ENCODE results near the gene FCN2. TPM values are rescaled to one million over a fixed set of nuclear protein-coding genes. Genes with fewer than 3 reads are reported as not detected.
"Not testable (repeated sequence)": the region's sequence is repeated elsewhere in the genome, so short reads cannot be mapped to it uniquely, and the experiment has no call there.

Gene FCN2
- polyA plus RNA-seq, 1 donor (not counting 4 experiments of a cell fraction or from before 2014, with no cell fraction given), result not detected

- dilution Hi-C loops (cut with MboI; ENCODE audit: extremely low pct_ligation_motif_present, low sequenced_read_pairs), result no loop called here
- Histone ChIP-seq H3K4me3 (ENCODE audit: control insufficient read depth in 2 of 3, extremely low read depth in 1 of 3, insufficient read depth in 2 of 3, low read depth in 1 of 3, low read length in 3 of 3) (no peak overlapping the region), H4K20me1 (ENCODE audit: control insufficient read depth, extremely low read depth, insufficient read depth, low read length) (no peaks in the 10 kb centered on the region), H2AFZ (ENCODE audit: control insufficient read depth, low read length) (no peak overlapping the region), H3K4me1 (ENCODE audit: control insufficient read depth, extremely low read depth, insufficient read depth, low read length) (peaks cover 11% of the 10 kb centered on the region), H3K79me2 (ENCODE audit: control insufficient read depth, insufficient read depth, low read length) (no peaks in the 10 kb centered on the region), H3K4me2 (ENCODE audit: control insufficient read depth, extremely low read depth, insufficient read depth, low read depth, low read length) (no peak overlapping the region), H3K9me3 (ENCODE audit: control insufficient read depth, low read depth, low read length) (peaks cover 9% of the 10 kb centered on the region), H3K27ac (ENCODE audit: control insufficient read depth, insufficient read depth, low read length) (no peak overlapping the region), H3K9me1 (ENCODE audit: control insufficient read depth, extremely low read depth, insufficient read depth, low read length) (no peaks in the 10 kb centered on the region), H3K27me3 (ENCODE audit: control insufficient read depth, extremely low read depth, insufficient read depth, low read length) (peaks cover 37% of the 10 kb centered on the region), H3K9ac (ENCODE audit: control insufficient read depth, extremely low read depth, insufficient read depth, low read length) (no peak overlapping the region), H3K36me3 (ENCODE audit: control insufficient read depth in 2 of 2, extremely low read depth in 1 of 2, insufficient read depth in 2 of 2, low read length in 2 of 2) (no peaks in the 10 kb centered on the region)
- TF ChIP-seq EZH2 (IDR thresholded peaks at IDR 0.05; ENCODE audit: low read length), result peak; percentile 30
- no peak for TF ChIP-seq CTCF (optimal IDR thresholded peaks at IDR 0.05 in 1 of 3, IDR thresholded peaks at IDR 0.05 in 1 of 3, conservative IDR thresholded peaks at IDR 0.05 in 1 of 3; ENCODE audit: extremely low read depth in 1 of 3, insufficient read depth in 2 of 3, low read length in 3 of 3)
- no peak for FAIRE-seq
- no peak for DNase-seq (ENCODE audit: low read depth, low spot score)
Measured at GRCh38 chr9:134855900-134856377, 24.7 kb upstream of the FCN2 start.

DNA sequence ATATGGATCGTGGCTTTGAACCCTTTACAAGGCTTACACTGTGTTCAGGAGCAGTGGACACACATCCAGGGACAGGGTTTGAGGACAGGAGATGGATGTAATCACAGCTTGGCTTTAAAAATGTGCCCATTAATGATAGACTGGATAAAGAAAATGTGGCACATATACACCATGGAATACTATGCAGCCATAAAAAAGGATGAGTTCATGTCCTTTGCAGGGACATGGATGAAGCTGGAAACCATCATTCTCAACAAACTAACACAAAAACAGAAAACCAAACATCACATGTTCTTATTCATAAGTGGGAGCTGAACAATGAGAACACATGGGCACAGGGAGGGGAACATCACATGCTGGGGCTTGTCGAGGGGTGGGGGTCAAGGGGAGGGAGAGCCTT lies 23.2 kb upstream of the FCN2 start:
- H3K79me2 ChIP-seq (ENCODE audit: control insufficient read depth, insufficient read depth, low read length); H4K20me1 ChIP-seq (ENCODE audit: control insufficient read depth, extremely low read depth, insufficient read depth, low read length); DNase-seq (ENCODE audit: low read depth, low spot score); H3K27ac ChIP-seq (ENCODE audit: control insufficient read depth, insufficient read depth, low read length); H3K9me3 ChIP-seq (ENCODE audit: control insufficient read depth, low read depth, low read length); FAIRE-seq; H3K4me3 ChIP-seq (ENCODE audit: control insufficient read depth in 2 of 3, extremely low read depth in 1 of 3, insufficient read depth in 2 of 3, low read depth in 1 of 3, low read length in 3 of 3); H3K36me3 ChIP-seq (ENCODE audit: control insufficient read depth in 2 of 2, extremely low read depth in 1 of 2, insufficient read depth in 2 of 2, low read length in 2 of 2); H3K9me1 ChIP-seq (ENCODE audit: control insufficient read depth, extremely low read depth, insufficient read depth, low read length); H2AFZ ChIP-seq (ENCODE audit: control insufficient read depth, low read length); H3K4me2 ChIP-seq (ENCODE audit: control insufficient read depth, extremely low read depth, insufficient read depth, low read depth, low read length); H3K9ac ChIP-seq (ENCODE audit: control insufficient read depth, extremely low read depth, insufficient read depth, low read length); dilution Hi-C loops (cut with MboI; ENCODE audit: extremely low pct_ligation_motif_present, low sequenced_read_pairs): not testable (repeated sequence)
- Histone ChIP-seq H3K27me3 (ENCODE audit: control insufficient read depth, extremely low read depth, insufficient read depth, low read length) (peaks cover 37% of the 10 kb centered on the region), H3K4me1 (ENCODE audit: control insufficient read depth, extremely low read depth, insufficient read depth, low read length) (peaks cover 11% of the 10 kb centered on the region)

Measured in keratinocyte (primary cell).